GM21526 (cell line): ENCODE results near the gene LILRB1.
"Not testable (repeated sequence)": the region's sequence is repeated elsewhere in the genome, so short reads cannot be mapped to it uniquely, and the experiment has no call there.

Experiments
- ATAC-seq: cut with Tn5 transposase; IDR thresholded peaks from one replicate; pipeline ENCODE4 v1.9.1; 2021; ENCODE audit warnings: moderate library complexity; ENCODE audit not compliant: unreplicated experiment, low FRiP score

The LILRB1 gene

DNA sequence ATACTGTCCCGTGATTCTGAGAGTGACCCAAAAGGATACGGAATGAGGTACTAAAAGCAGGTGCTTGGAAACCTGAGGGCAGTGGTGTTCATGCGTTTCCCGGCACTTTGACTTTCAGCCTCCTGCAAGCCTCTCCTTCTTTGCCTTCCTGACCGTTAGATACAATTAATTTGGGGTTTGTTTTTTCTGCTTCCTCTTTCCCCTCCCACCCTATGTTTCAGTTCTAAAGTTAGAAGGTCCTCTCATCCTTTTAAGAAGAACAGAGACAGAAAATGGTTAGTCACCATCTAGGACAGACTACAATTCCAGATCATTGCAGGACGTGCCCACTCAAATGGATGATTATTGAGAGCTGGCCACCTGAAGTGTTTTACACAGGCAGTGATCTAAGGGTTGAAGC lies 30.7 kb downstream of the LILRB1 start:
- no peak for ATAC-seq

DNA sequence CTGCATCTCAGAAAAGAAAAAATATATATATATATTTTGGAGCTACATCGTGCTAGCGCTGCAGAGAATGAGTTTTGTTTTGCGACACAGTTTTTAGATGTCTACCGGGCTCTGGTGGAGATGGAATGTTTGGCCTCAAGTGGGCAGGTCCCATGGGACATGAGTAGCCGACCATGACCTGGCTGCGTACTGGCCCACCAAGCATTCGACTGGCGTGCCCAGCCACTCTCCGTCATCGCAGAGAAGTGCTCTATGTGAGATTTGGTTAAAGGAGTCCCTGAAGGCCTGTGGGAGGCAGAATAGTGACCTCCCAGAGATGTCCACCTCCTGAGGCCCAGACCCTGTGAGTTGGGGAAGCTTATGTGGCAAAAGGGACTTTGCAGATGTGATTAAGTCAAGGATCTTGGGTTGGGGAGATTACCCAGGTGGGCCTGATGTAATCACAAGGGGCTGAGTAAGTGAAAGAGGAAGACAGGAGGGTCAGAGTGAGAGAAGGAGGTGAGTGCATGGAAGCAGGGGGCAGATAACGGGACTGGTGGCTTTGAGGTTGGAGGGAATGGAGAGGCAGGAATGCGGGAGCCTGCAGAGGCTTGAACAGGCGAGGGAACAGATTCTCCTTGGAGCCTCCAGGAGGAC lies 31.7 kb downstream of the LILRB1 start:
- no peak for ATAC-seq

DNA sequence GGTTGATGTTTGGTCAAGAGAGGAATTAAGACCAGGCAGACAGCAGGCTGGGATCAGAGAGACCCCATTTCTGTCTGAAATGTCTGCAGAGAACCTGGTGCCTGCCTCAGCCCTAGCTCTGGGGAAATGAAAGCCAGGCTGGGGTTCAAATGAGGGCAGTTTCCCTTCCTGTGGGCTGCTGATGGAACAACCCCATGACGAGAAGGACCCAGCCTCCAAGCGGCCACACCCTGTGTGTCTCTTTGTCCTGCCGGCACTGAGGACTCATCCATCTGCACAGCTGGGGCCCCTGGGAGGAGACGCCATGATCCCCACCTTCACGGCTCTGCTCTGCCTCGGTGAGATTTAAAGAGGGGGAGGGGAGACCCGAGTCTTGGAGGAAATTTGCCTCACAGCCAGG lies 32.4 kb downstream of the LILRB1 start, which contains the start of gene LILRB4:
Gene LILRB4, plus strand, starts transcription at position 256 of the 400 bp plus-strand sequence. Its CDS starts 49 bp downstream, at position 305.
- ATAC-seq = no peak

- ATAC-seq = no peak
These were observed 35.2 kb downstream of the LILRB1 start for GRCh38 chr19:54665530-54665929.

DNA sequence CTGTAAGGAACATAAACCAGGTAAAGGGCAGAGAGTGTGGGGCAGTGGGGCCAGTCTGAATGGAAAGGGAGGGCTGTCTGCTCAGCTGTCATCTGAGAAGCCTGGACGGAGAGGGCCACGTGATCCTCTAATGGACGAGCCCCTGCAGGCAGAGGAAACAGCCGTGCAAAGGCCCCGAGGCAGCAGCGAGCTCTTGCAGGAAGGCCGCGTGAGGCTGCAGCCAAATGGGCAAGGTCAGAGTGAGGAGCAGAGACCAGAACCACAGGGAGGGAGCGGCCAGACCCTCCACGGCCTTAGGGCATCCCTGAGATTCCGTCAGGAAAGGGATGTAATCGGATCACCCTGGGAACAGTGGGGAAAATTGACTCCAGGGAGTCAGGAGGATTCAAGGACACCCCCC lies 36.9 kb downstream of the LILRB1 start:
- no peak for ATAC-seq

DNA sequence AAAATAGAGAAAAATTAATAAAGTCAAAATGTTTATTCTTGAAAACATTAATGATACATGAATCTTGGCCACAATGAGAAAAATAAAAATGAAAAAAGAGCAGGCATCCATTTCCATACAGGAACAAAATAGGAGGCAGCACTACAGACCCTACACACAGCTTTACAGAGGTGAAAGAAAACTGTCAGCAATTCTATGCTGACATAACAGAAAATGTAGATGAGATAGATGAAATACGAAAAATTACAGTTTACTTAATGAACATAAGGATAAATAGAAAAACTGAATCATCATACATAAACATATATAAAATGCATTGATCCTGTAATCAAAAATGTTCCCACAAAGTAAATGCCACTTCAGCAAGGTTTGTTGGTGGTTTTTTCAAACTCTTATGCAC lies 38.1 kb downstream of the LILRB1 start:
- no peak for ATAC-seq

- no peak for ATAC-seq
These were observed 40.5 kb downstream of the LILRB1 start for GRCh38 chr19:54670576-54671357.

- no peak for ATAC-seq
These were observed 42.9 kb downstream of the LILRB1 start for GRCh38 chr19:54673222-54673621.

- no peak for ATAC-seq
These were observed 43.8 kb downstream of the LILRB1 start for GRCh38 chr19:54674021-54674617.

GRCh38 chr19:54676210-54676834 lies 46.0 kb downstream of the LILRB1 start:
- not testable (repeated sequence) for ATAC-seq

DNA sequence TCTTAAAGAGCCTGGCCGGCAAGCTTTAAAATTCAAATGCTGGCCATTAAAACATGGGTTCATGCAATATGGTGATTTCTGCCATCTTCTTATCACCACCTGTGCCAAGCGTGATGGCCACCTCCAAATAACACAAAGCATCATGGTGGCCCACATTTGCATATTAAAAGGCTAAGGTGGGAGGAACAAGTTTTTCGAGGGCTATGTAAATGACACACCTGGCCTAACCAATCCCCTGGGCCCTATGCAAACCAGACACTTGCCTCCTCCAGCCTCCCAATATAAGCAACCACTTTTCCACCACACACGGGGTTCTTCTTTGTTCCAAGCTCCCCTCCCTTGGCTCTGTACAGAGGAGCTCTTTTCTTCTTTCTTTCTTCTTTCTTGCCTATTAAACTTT lies 46.9 kb downstream of the LILRB1 start:
- no peak for ATAC-seq

- not testable (repeated sequence) for ATAC-seq
These were observed 51.3 kb downstream of the LILRB1 start for GRCh38 chr19:54681596-54681995.

DNA sequence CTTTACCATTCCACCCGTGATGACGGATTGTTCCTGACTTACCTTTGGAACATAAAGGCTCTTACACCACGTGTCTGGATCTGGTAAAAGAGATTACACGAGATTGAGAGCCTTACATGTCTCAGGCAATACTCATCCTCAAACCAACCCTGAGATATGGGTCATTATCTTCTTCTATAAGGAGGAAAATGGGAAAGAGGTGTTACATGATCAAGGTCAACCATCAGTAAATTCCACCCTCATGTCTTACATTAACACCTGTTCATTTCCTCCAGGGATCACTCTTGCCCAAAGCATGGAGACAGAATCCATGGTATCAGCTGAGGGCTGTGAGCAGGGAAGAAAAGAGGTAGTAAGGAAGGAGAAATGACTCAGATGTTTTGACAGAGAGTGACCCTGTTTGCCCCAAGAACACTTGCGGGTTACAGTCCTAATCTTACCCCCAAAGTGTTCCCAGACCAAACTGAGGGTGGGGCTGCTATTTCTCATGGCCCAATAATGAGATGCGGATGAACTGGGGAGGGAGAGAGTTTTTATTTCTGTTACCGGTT lies 52.1 kb downstream of the LILRB1 start:
- no peak for ATAC-seq

- ATAC-seq = no peak
These were observed 54.2 kb downstream of the LILRB1 start for GRCh38 chr19:54684527-54684926.
